Measurements from ENCODE around the gene CTNNA1.
"Not testable (repeated sequence)": the region's sequence is repeated elsewhere in the genome, so short reads cannot be mapped to it uniquely, and the experiment has no call there.

The CTNNA1 gene

GRCh38 chr5:138722544-138723177 lies 30.6 kb upstream of the CTNNA1 start:
- no peak for DNase-seq (ENCODE audit: low read depth in 2 of 2, low spot score in 1 of 2)

GRCh38 chr5:138724470-138725146 lies 28.6 kb upstream of the CTNNA1 start:
- DNase-seq (ENCODE audit: low read depth in 2 of 2, low spot score in 1 of 2), result no peak

- DNase-seq (ENCODE audit: low read depth in 2 of 2, low spot score in 1 of 2), result no peak
Observed at GRCh38 chr5:138725153-138725817, 27.9 kb upstream of the CTNNA1 start.

- DNase-seq (ENCODE audit: low read depth in 2 of 2, low spot score in 1 of 2), result no peak
Observed at GRCh38 chr5:138725818-138726416, 27.3 kb upstream of the CTNNA1 start.

- DNase-seq (ENCODE audit: low read depth in 2 of 2, low spot score in 1 of 2), result no peak
Observed at GRCh38 chr5:138726848-138727247, 26.4 kb upstream of the CTNNA1 start.

GRCh38 chr5:138730496-138730895 lies 22.7 kb upstream of the CTNNA1 start:
- DNase-seq (ENCODE audit: low read depth in 2 of 2, low spot score in 1 of 2), result not testable (repeated sequence)

- no peak for DNase-seq (ENCODE audit: low read depth in 2 of 2, low spot score in 1 of 2)
Observed at GRCh38 chr5:138732466-138732865, 20.8 kb upstream of the CTNNA1 start.

- DNase-seq (ENCODE audit: low read depth in 2 of 2, low spot score in 1 of 2), result no peak
Observed at GRCh38 chr5:138732933-138733332, 20.3 kb upstream of the CTNNA1 start.

- no peak for DNase-seq (ENCODE audit: low read depth in 2 of 2, low spot score in 1 of 2)
Observed at GRCh38 chr5:138733509-138733908, 19.7 kb upstream of the CTNNA1 start.

GRCh38 chr5:138736293-138736692 lies 16.9 kb upstream of the CTNNA1 start:
- no peak for DNase-seq (ENCODE audit: low read depth in 2 of 2, low spot score in 1 of 2)

GRCh38 chr5:138737494-138738265 lies 15.5 kb upstream of the CTNNA1 start:
- no peak for DNase-seq (ENCODE audit: low read depth in 2 of 2, low spot score in 1 of 2)

GRCh38 chr5:138738399-138738798 lies 14.8 kb upstream of the CTNNA1 start:
- no peak for DNase-seq (ENCODE audit: low read depth in 2 of 2, low spot score in 1 of 2)

GRCh38 chr5:138739938-138740337 lies 13.3 kb upstream of the CTNNA1 start:
- no peak for DNase-seq (ENCODE audit: low read depth in 2 of 2, low spot score in 1 of 2)

GRCh38 chr5:138743484-138743883 lies 9.7 kb upstream of the CTNNA1 start:
- DNase-seq (ENCODE audit: low read depth in 2 of 2, low spot score in 1 of 2), result no peak

GRCh38 chr5:138745268-138745667 lies 8.0 kb upstream of the CTNNA1 start:
- DNase-seq (ENCODE audit: low read depth in 2 of 2, low spot score in 1 of 2), result no peak

- DNase-seq (ENCODE audit: low read depth in 2 of 2, low spot score in 1 of 2), result no peak
Observed at GRCh38 chr5:138748630-138749081, 4.6 kb upstream of the CTNNA1 start.

- not testable (repeated sequence) for DNase-seq (ENCODE audit: low read depth in 2 of 2, low spot score in 1 of 2)
Observed at GRCh38 chr5:138751344-138751743, 1.9 kb upstream of the CTNNA1 start.

GRCh38 chr5:138752341-138752950 lies 779 bp upstream of the CTNNA1 start:
- DNase-seq (ENCODE audit: low read depth in 2 of 2, low spot score in 1 of 2), result no peak

GRCh38 chr5:138753794-138754698 lies 821 bp downstream of the CTNNA1 start:
- peak; percentile 18 for DNase-seq (ENCODE audit: low read depth in 2 of 2, low spot score in 1 of 2)

- DNase-seq (ENCODE audit: low read depth in 2 of 2, low spot score in 1 of 2), result no peak
Observed at GRCh38 chr5:138754699-138755057, 1.5 kb downstream of the CTNNA1 start.

All from stimulated activated CD8-positive, alpha-beta memory T cell treated with anti-CD3 and anti-CD28 coated beads, Interleukin-4, amount 100 ng/mL, for 4 hours (primary cell).